K562 (cell line): Measurements from ENCODE around the gene AMELX. TPM values are rescaled to one million over a fixed set of nuclear protein-coding genes. Genes with fewer than 3 reads are reported as not detected.
A peak's percentile ranks its signal among the peaks of the same experiment; 100 is the strongest.

Experiments used
- AFF1 ChIP-seq, 2 experiments: fragments of 450-650 bp; IDR thresholded peaks; 2 replicates each; pipeline ENCODE4 v1.6.1; 2018; ENCODE audit warnings: mild to moderate bottlenecking in 2 of 2, low read depth in 1 of 2; ENCODE audit not compliant: partially characterized antibody in 2 of 2
- CBFA2T2 ChIP-seq: fragments of 450-650 bp; conservative IDR thresholded peaks from 2 replicates; pipeline ENCODE4 v1.6.1; 2017; ENCODE audit warnings: mild to moderate bottlenecking
- EP400 ChIP-seq: fragments of 450-650 bp; IDR thresholded peaks from 2 replicates; pipeline ENCODE4 v1.6.1; 2017; ENCODE audit warnings: antibody characterized with exemption, mild to moderate bottlenecking, moderate library complexity
- FOXJ2 ChIP-seq: fragments of 200-800 bp; sonication (Bioruptor generic); IDR thresholded peaks from 2 replicates; pipeline ENCODE4 v1.6.1; 2016; ENCODE audit warnings: missing genetic modification characterization, missing compliant biosample characterization
- GATAD2A ChIP-seq: fragments of 450-650 bp; IDR thresholded peaks from 2 replicates; pipeline ENCODE4 v1.6.1; 2017
- GATAD2B ChIP-seq: fragments of 450-650 bp; IDR thresholded peaks from 2 replicates; pipeline ENCODE4 v1.6.1; 2017; ENCODE audit warnings: mild to moderate bottlenecking, borderline replicate concordance
- HDAC1 ChIP-seq, 2 experiments: fragments of 450-650 bp; IDR thresholded peaks; 2 replicates each; pipeline ENCODE4 v1.6.1; 2016 to 2017; ENCODE audit warnings: inconsistent platforms in 1 of 2, mild to moderate bottlenecking in 1 of 2, moderate library complexity in 1 of 2
- HNRNPK ChIP-seq: fragments of 200-400 bp; formaldehyde crosslinking; IDR thresholded peaks from one replicate; pipeline ENCODE4 v1.6.1; 2018; ENCODE audit warnings: mild to moderate bottlenecking, low read depth, low read length; ENCODE audit not compliant: poor library complexity, severe bottlenecking
- MEF2A ChIP-seq: IDR thresholded peaks from 2 replicates; pipeline ENCODE4 v1.6.1; 2011; ENCODE audit warnings: low read depth, mild to moderate bottlenecking, low read length, moderate library complexity; ENCODE audit not compliant: control insufficient read depth
- NCOA2 ChIP-seq, 2 experiments: fragments of 450-650 bp; IDR thresholded peaks; 2 replicates each; pipeline ENCODE4 v1.6.1; 2018; ENCODE audit warnings: mild to moderate bottlenecking in 2 of 2, moderate library complexity in 1 of 2; ENCODE audit not compliant: partially characterized antibody in 2 of 2
- NFE2 ChIP-seq: IDR thresholded peaks from 2 replicates; pipeline ENCODE4 v1.6.1; 2014; ENCODE audit warnings: antibody characterized with exemption, low read depth
- NFXL1 ChIP-seq: fragments of 450-650 bp; formaldehyde crosslinking; IDR thresholded peaks from 2 replicates; pipeline ENCODE4 v1.4.0; 2021; ENCODE audit warnings: mild to moderate bottlenecking
- SMARCA4 ChIP-seq: fragments of 450-650 bp; IDR thresholded peaks from 2 replicates; pipeline ENCODE4 v1.6.1; 2016
- SMARCE1 ChIP-seq: fragments of 450-650 bp; IDR thresholded peaks from 2 replicates; pipeline ENCODE4 v1.7.1; 2016; ENCODE audit warnings: mild to moderate bottlenecking
- TEAD4 ChIP-seq, 2 experiments: sonication (generic) in 1 of 2; formaldehyde crosslinking in 1 of 2; IDR thresholded peaks; 2 replicates each; pipeline versions ENCODE4 v1.6.1 to v1.8.0; 2012 to 2022; ENCODE audit warnings: borderline replicate concordance in 1 of 2, inconsistent platforms in 1 of 2, low read length in 1 of 2, mild to moderate bottlenecking in 1 of 2, missing genetic modification reagents in 1 of 2
- TFE3 ChIP-seq: fragments of 450-650 bp; formaldehyde crosslinking; IDR thresholded peaks from 2 replicates; pipeline ENCODE4 v1.4.0; 2020; ENCODE audit warnings: mild to moderate bottlenecking, mixed read lengths
- ZNF592 ChIP-seq: fragments of 450-650 bp; IDR thresholded peaks from 2 replicates; pipeline ENCODE4 v1.6.1; 2017; ENCODE audit warnings: antibody characterized with exemption, mild to moderate bottlenecking
- polyA plus RNA-seq, 8 experiments: library from polyadenylated mRNA; depleted of rRNA in 4 of 8; stranded (reverse) in 5 of 8; unstranded in 3 of 8; fragments of >200 nt; fragmentation: Nextera tagmentation in 2 of 8; fragmentation: Illumina TruSeq in 1 of 8; extraction: Ambion mirVana in 2 of 8; extraction: Trizol in 1 of 8; gene quantifications; 2 replicates each; pipeline versions ENCODE4 v1.2.1 to v1.2.3, GENCODE V29; 2011 to 2014; ENCODE audit warnings: inconsistent platforms in 1 of 8, missing spikeins in 1 of 8
- total RNA-seq, 7 experiments: library from RNA; depleted of rRNA in 6 of 7; stranded (reverse); fragments of >200 nt in 6 of 7; fragmentation: Illumina TruSeq in 2 of 7; extraction: Trizol in 2 of 7; gene quantifications; 2 replicates each; pipeline versions ENCODE4 v1.2.1 to v1.2.3, GENCODE V29; 2011 to 2021; ENCODE audit warnings: low replicate concordance in 1 of 7

AMELX gene
- total and polyA plus RNA-seq, 9 of the 15 experiments (the other 6 are each of a cell fraction or from before 2014, with no cell fraction given): 0.22 TPM; not detected in 8

GRCh38 chrX:11341274-11342201, 48.3 kb downstream of the AMELX start (continued):
- TF ChIP-seq TFE3 (CRISPR knock-in tag): peak; percentile 24; the same call in 1 of the 2 replicates
- no peak for TF ChIP-seq NFXL1 (CRISPR knock-in tag)
- TF ChIP-seq FOXJ2 (tag): peak; percentile 96
- TF ChIP-seq SMARCA4: peak; percentile 91
- TF ChIP-seq MEF2A: peak; percentile 79; the same call in 1 of the 2 replicates
- TF ChIP-seq NFE2: peak; percentile 52; the same call in 1 of the 2 replicates
- peak; percentile 65 for TF ChIP-seq GATAD2A
- TF ChIP-seq SMARCE1: peak; percentile 91
- peak in 1 of 2 experiments; percentile 47 for TF ChIP-seq NCOA2 (IDR thresholded peaks at IDR 0.05; ENCODE audit: partially characterized antibody in 2 of 2)
- TF ChIP-seq AFF1 (IDR thresholded peaks at IDR 0.05; ENCODE audit: low read depth in 1 of 2, partially characterized antibody in 2 of 2): peak; percentile 45 to 64
- peak; percentile 67 for TF ChIP-seq TEAD4 (IDR thresholded peaks at IDR 0.05; ENCODE audit: low read length)
- no peak for TF ChIP-seq TEAD4 (CRISPR knock-in tag; IDR thresholded peaks at IDR 0.05; ENCODE audit: borderline replicate concordance)
- TF ChIP-seq EP400: peak; percentile 30
- peak; percentile 41; the same call in 1 of the 2 replicates for TF ChIP-seq CBFA2T2
- peak in 1 of 2 experiments; percentile 50; a peak in 2 of 4 replicates for TF ChIP-seq HDAC1 (IDR thresholded peaks at IDR 0.05)
- TF ChIP-seq HNRNPK: no peak
- 0 out of 2 replicates have a peak, but pooled peaks have one; percentile 43 for TF ChIP-seq GATAD2B
- TF ChIP-seq ZNF592: peak; percentile 79
